Measurements from ENCODE around the gene CRYBG1. TPM values are rescaled to one million over a fixed set of nuclear protein-coding genes. Genes with fewer than 3 reads are reported as not detected.

The CRYBG1 gene
- total and polyA plus RNA-seq, 2 of the 13 experiments (the other 11 are each of a cell fraction or from before 2014, with no cell fraction given): 10.1 to 21.9 TPM

DNA sequence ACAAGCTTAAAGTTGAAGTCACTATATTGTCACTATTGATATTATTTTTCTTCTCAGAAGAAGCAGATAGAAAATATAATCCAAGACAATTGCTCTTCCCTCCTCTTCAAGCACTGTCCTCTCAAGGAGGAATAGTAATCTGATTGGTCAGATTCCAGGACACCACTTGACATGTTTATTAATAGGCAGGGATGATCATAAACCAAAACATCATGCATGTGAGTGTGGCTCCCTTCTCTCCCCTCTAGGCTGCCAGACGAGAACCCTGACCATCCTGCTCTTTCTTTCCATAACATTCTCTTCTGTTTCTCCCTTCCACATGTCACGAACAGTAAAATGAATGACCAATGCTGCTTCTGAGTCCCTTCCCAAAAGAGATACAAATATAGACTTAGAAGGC lies 42.5 kb upstream of the CRYBG1 start:
- Histone ChIP-seq H3K79me2 (ENCODE audit: insufficient read depth, low read length) (peaks cover 54% of the 10 kb centered on the region), H3K9ac (ENCODE audit: insufficient read depth, low read depth, low read length) (no peak overlapping the region), H3K36me3 (replicated peaks in 1 of 2; ENCODE audit: control insufficient read depth in 1 of 2, insufficient read depth in 2 of 2, low read length in 2 of 2) (peaks cover 7 to 15% of the 10 kb centered on the region in 2 experiments), H2AFZ (ENCODE audit: low read length) (no peak overlapping the region), H3K4me2 (ENCODE audit: low read depth, low read length) (no peak overlapping the region), H4K20me1 (ENCODE audit: insufficient read depth, low read length) (no peaks in the 10 kb centered on the region), H3K9me3 (ENCODE audit: low read length) (no peaks in the 10 kb centered on the region), H3K27me3 (ENCODE audit: control insufficient read depth in 1 of 2, insufficient read depth in 2 of 2, low read length in 2 of 2) (no peaks in the 10 kb centered on the region), H3K4me1 (ENCODE audit: insufficient read depth, low read length) (0 out of 2 replicates have a peak, but pooled peaks cover 8% of the 10 kb centered on the region), H3K4me3 (replicated peaks in 1 of 3; ENCODE audit: insufficient read depth in 1 of 3, low read depth in 2 of 3, low read length in 3 of 3) (no peak overlapping the region), H3K27ac (ENCODE audit: extremely low read length, insufficient read depth, low read length) (no peak overlapping the region)
- BruUV-seq (replicated peaks): no TSS peak
- in situ Hi-C loops (cut with HindIII; ENCODE audit: extremely low pct_ligation_motif_present, low pct_unique_long_range_greater_than_20kb) (no loop called here), intact Hi-C loops (cut with micrococcal nuclease; ENCODE audit: unreplicated experiment) (no loop called here)
- ATAC-seq: no peak
- no peak for TF ChIP-seq U2AF2 (IDR thresholded peaks at IDR 0.05; ENCODE audit: low read depth, low read length)
- no peak for DNase-seq (ENCODE audit: low spot score)
- ChIA-PET CTCF (ENCODE audit: low intra/inter-chr PET ratio, low total read pairs) (no interaction called here), POLR2A (no interaction called here)
- no peak for FAIRE-seq
- 97% methylated on average over 2 of the region's 2 CpGs for WGBS (ENCODE audit: low lambda C conversion rate)

DNA sequence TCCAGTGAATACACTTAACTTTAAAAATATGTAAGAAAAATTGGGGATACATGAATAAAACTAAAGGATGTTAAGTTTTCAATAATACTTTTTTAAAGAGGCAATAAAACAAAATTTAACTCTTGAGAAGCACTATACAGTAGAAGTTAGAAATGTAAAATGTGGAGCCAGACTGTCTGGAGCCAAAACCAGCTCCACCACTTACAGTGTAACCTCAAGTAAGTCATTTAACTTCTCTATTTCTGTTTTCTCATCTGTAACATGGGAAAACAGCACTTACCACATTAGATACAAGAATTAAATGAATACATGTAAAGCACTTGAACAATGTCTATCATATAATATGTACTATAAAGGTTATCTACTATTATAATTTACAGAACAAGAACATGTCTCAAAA lies 41.7 kb upstream of the CRYBG1 start:
- no peak overlapping the region for H3K4me3 ChIP-seq (replicated peaks in 1 of 3; ENCODE audit: insufficient read depth in 1 of 3, low read depth in 2 of 3, low read length in 3 of 3)
- ChIA-PET POLR2A (no interaction called here), CTCF (ENCODE audit: low intra/inter-chr PET ratio, low total read pairs) (no interaction called here)
- peaks cover 7 to 12% of the 10 kb centered on the region in 2 experiments for H3K36me3 ChIP-seq (replicated peaks in 1 of 2; ENCODE audit: control insufficient read depth in 1 of 2, insufficient read depth in 2 of 2, low read length in 2 of 2)
- no peaks in the 10 kb centered on the region for H4K20me1 ChIP-seq (ENCODE audit: insufficient read depth, low read length)
- intact Hi-C loops (cut with micrococcal nuclease; ENCODE audit: unreplicated experiment) (no loop called here), in situ Hi-C loops (cut with HindIII; ENCODE audit: extremely low pct_ligation_motif_present, low pct_unique_long_range_greater_than_20kb) (no loop called here)
- DNase-seq (ENCODE audit: low spot score) (no peak), FAIRE-seq (no peak), ATAC-seq (no peak)
- no TSS peak for BruUV-seq (replicated peaks)
- H3K27me3 ChIP-seq (ENCODE audit: control insufficient read depth in 1 of 2, insufficient read depth in 2 of 2, low read length in 2 of 2): no peaks in the 10 kb centered on the region
- peaks cover 15% of the 10 kb centered on the region for H3K4me1 ChIP-seq (ENCODE audit: insufficient read depth, low read length)
- H3K27ac ChIP-seq (ENCODE audit: extremely low read length, insufficient read depth, low read length): no peak overlapping the region
- H3K79me2 ChIP-seq (ENCODE audit: insufficient read depth, low read length): peaks cover 60% of the 10 kb centered on the region
- H2AFZ ChIP-seq (ENCODE audit: low read length): no peak overlapping the region
- no peak overlapping the region for H3K4me2 ChIP-seq (ENCODE audit: low read depth, low read length)
- TF ChIP-seq CEBPB (IDR thresholded peaks at IDR 0.05; ENCODE audit: borderline replicate concordance, low read depth, low read length): no peak
- no peaks in the 10 kb centered on the region for H3K9me3 ChIP-seq (ENCODE audit: low read length)
- H3K9ac ChIP-seq (ENCODE audit: insufficient read depth, low read depth, low read length): no peak overlapping the region

DNA sequence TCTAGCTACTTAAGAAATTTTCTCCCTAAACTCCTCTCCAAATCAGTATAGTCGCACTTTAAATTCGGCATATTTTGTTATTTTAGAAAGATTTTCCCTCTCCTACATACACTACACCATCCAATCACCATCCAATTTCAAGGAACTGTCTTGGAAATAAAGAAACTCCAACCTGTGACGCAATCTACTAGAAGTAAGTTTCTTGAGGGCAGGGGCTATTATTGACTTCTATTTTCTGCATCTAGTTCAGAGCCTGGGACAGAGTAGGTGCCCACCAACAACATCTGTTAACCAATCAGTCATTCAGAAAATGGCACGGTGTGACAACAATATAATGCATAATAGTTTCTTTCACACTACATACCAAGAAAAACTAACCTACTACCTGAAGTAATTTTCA lies 38.6 kb upstream of the CRYBG1 start:
- BruUV-seq (replicated peaks): no TSS peak
- H3K9ac ChIP-seq (ENCODE audit: insufficient read depth, low read depth, low read length): no peak overlapping the region
- no peak for FAIRE-seq
- TF ChIP-seq CEBPB (IDR thresholded peaks at IDR 0.05; ENCODE audit: borderline replicate concordance, low read depth, low read length) (peak; percentile 13; the same call in 1 of the 2 replicates), ZNF614 (CRISPR knock-in tag; IDR thresholded peaks at IDR 0.05; ENCODE audit: borderline replicate concordance) (no peak), TBX2 (CRISPR knock-in tag; IDR thresholded peaks at IDR 0.05; ENCODE audit: borderline replicate concordance) (no peak), SALL1 (CRISPR knock-in tag; IDR thresholded peaks at IDR 0.05) (no peak), ZNF569 (CRISPR knock-in tag; IDR thresholded peaks at IDR 0.05; ENCODE audit: borderline replicate concordance) (no peak)
- TF ChIP-seq, protein P1, sequence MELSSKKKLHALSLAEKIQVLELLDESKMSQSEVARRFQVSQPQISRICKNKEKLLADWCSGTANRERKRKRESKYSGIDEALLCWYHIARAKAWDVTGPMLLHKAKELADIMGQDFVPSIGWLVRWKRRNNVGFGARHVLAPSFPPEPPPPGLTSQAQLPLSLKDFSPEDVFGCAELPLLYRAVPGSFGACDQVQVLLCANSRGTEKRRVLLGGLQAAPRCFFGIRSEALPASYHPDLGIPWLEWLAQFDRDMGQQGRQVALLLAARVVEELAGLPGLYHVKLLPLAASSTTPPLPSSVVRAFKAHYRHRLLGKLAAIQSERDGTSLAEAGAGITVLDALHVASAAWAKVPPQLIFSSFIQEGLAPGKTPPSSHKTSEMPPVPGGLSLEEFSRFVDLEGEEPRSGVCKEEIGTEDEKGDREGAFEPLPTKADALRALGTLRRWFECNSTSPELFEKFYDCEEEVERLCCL (CRISPR knock-in tag; IDR thresholded peaks at IDR 0.05; ENCODE audit: borderline replicate concordance): no peak
- in situ Hi-C loops (cut with HindIII; ENCODE audit: extremely low pct_ligation_motif_present, low pct_unique_long_range_greater_than_20kb) (no loop called here), intact Hi-C loops (cut with micrococcal nuclease; ENCODE audit: unreplicated experiment) (no loop called here)
- POLR2A ChIA-PET: no interaction called here
- no peak for ATAC-seq
- over 99% methylated on average over 4 of the region's 4 CpGs for WGBS (ENCODE audit: low lambda C conversion rate)
- CTCF ChIA-PET (ENCODE audit: low intra/inter-chr PET ratio, low total read pairs): no interaction called here
- H3K27ac ChIP-seq (ENCODE audit: extremely low read length, insufficient read depth, low read length): no peak overlapping the region
- DNase-seq (ENCODE audit: low spot score): no peak
- H3K27me3 ChIP-seq (ENCODE audit: control insufficient read depth in 1 of 2, insufficient read depth in 2 of 2, low read length in 2 of 2): no peaks in the 10 kb centered on the region; a peak in 1 of 5 replicates
- no peaks in the 10 kb centered on the region for H3K9me3 ChIP-seq (ENCODE audit: low read length)
- H3K4me3 ChIP-seq (replicated peaks in 1 of 3; ENCODE audit: insufficient read depth in 1 of 3, low read depth in 2 of 3, low read length in 3 of 3): no peak overlapping the region
- no peaks in the 10 kb centered on the region for H4K20me1 ChIP-seq (ENCODE audit: insufficient read depth, low read length)
- no peaks in the 10 kb centered on the region for H3K36me3 ChIP-seq (replicated peaks in 1 of 2; ENCODE audit: control insufficient read depth in 1 of 2, insufficient read depth in 2 of 2, low read length in 2 of 2)
- no peak overlapping the region for H3K4me2 ChIP-seq (ENCODE audit: low read depth, low read length)
- H3K4me1 ChIP-seq (ENCODE audit: insufficient read depth, low read length): peaks cover 26% of the 10 kb centered on the region
- peaks cover 70% of the 10 kb centered on the region for H3K79me2 ChIP-seq (ENCODE audit: insufficient read depth, low read length)
- no peak overlapping the region for H2AFZ ChIP-seq (ENCODE audit: low read length)
